GM03348 (cell line): Measurements from ENCODE around the gene TMED4.

Experiments used
- DNase-seq: peaks from one replicate; pipeline ENCODE4 v3.0.0; 2012; ENCODE audit warnings: low spot score

TMED4 gene

DNA sequence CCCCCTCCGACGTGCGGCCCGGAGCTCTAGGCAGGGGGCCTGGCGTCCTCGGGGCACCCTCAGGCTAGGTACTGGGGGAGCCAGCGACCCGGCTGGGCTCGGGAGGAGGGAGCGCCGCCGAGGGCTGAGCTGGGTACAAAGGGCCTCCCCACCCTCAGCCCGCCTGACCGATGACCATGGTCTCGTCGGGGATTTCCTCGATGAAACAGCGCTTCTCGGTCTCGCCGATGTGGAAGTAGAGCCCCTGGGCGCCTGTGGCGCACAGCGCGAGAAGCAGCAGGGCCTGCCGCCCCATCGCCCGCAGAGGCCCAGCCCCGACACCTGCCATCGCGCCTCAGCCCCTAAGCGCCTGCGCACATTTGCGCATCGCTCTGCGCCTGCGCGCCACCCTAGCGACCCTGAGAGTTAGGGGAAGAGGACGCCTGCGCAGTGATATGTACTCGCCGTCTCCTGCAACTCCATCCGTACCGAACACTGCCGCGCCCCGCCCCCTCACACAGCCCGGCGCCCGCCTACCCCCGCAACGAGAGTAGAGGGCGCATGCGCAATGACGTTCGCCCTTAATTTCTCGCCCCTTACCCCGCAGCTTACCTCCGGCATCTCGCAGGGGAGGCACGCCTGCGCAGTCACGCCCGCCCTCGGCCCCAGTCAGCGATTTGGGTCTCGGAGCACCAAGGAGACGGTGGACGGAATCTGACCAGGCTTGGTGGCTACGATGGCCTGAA lies at the start of gene TMED4:
Gene TMED4 (minus strand): TSS at position 353 of the 725 bp plus-strand sequence. CDS start 25 bp downstream, at position 328.
- DNase-seq: peak; percentile 100

DNA sequence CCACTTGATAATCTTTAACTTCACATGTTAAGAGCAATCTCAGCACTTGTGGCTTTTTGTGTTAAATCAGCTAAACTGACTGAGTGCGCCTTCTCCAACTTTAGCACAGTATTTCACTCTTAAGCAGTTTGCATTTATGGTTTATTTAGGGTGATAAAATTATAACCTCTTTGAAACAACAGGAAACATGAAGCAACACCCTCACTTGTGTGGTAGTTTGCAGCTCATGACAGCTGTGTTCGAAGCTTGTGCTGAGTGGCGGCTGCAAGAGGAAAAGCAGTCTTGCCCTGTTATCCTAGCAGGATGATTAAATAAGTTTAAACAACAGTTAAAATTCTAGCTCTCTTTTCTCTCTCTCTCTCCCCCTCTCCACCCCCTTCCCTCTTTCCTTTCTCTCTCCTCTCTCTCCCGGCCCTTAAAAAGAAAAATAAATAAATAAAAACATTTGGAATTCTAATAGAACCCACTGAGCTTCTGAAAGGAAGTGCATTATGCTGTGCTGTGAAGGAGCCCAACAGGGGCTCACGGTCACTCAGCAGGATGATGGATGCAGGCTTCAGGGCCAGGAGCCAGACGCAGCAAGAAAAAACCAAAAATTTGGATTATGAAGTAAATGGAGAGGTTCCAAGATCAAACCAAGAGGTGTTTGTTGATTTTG lies 49.6 kb upstream of the TMED4 start:
- no peak for DNase-seq

DNA sequence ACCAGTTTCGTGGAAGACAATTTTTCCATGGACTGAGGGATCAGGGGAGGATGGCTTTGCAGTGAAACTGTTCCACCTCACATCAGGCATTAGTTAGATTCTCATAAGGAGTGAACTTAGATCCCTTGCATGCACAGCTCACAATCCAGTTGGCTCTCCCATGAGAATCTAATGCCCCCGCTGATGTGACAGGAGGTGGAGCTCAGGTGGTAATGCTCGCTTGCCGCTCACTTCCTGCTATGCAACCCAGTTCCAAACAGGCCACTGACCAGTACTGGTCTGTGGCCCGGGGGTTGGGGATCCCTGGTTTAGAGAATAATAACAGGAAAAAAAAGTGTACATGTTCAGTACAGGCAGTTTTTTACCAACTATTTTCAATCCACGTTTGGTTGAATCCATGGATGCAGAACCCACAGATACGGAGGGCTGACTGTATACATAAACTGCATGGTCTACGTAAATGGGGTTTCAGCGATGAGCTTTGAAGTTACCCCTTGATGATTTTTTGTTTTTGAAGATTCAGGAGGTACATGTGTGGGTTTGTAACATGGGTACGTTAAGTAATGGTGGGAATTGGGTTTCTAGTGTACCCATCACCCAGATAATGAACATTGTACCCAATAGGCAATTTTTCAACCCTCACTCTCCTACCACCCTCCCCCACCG lies 48.9 kb upstream of the TMED4 start:
- DNase-seq: no peak

DNA sequence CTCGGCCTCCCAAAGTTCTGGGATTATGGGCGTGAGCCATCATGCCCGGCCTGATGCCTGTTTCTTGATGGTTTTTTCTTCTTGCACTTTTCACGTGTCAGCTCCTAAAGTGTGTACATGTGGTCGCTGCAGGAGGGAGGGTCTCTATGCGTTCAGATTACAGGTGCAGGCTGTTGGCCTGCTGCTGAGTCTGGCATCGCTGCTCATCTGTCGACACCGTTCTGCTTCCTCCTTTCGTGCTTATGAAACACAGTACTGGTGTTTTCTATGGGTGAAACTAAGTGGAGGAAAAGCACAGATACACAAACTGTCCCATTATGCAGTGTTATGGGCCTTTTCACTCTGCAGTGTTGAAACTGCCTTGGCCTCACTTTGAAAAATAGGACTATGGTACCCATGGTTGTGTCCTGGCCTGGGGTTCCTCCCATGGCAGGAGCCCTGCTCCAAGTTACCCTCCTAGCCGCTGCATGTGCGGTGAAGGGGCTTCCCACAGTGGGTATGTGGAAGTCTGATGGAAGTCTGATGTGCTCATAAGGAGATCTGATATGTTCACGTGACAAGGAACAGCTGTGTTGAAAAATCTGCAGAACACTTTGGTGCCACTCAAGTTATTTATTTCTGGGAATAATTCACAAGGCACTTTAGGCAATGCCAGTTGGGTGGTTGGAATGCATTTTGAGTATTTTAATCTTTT lies 47.9 kb upstream of the TMED4 start:
- DNase-seq: no peak

DNA sequence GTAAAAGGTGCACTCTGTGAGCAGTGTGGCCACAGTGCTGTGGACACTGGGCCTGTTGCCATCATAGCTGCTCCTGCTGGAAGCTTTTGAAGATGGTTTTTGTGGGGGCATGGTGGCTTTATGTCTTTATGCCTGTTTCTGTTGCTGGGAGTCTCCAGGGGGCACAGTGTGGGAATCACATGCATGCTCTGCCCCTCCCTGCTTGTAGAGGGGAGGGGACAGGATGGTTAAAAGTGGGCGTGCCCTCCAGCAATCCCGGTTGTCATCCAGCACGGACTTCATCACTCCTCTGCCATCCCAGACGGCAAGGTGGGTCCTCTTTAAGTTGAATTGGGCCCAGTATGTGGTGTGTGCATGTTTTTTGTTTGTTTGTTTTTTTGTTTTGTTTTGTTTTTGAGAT lies 44.6 kb upstream of the TMED4 start:
- no peak for DNase-seq

DNA sequence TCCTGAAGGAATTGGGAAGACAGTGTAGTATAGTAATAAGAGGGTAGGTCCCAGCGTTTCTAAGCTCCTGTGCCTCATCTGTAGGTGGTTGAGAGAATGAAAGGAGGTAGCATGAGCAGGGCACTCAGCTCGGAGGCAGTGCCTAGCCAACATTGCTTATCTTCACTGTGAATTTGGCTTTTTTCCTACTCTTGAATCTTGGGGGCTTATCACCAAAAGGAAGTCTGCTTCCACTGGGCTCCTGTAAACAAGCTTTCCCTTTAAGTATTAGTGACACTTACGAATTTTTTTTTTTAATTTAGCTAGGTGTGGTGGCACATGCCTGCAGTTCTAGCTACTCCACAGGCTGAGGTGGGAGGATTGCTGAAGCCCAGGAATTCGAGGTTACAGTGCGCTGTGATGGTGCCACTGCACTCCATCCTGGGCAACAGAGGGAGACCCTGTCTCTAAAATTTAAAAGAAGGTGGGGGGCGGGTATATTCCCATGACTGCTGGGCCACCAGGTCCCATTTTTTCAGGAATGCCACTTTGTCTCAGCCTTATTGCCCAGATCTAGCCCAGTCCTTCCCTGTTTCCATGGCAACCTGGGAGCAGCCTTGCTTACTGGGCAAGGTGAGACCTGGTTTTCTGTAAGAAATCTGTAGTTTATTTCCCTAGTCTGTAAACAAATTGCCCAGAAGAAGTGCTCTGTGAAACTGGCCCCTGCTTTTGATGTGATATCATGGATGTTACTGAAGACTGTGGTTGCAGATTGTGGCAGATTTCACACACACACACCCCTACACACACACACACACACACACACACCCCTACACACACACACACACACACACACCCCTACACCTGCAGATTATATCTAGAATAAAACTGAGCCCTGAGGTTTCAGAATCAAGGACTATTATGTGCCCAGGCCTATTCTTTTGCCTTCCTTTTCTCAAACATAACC lies 43.8 kb upstream of the TMED4 start:
- DNase-seq: no peak

DNA sequence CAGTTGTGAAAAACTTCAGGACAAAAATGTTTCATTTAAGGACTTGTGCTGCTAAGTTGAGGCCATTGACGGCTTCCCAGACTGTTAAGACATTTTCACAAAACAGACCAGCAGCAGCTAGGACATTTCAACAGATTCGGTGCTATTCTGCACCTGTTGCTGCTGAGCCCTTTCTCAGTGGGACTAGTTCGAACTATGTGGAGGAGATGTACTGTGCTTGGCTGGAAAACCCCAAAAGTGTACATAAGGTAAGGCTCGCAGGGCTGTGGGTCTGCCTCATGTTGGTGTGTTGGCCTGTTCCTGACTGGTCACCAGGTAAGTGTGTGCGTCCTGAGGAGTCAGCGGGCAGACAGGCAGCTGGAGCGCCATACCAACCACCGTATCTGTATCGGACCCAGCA lies 42.3 kb upstream of the TMED4 start:
- DNase-seq: no peak

DNA sequence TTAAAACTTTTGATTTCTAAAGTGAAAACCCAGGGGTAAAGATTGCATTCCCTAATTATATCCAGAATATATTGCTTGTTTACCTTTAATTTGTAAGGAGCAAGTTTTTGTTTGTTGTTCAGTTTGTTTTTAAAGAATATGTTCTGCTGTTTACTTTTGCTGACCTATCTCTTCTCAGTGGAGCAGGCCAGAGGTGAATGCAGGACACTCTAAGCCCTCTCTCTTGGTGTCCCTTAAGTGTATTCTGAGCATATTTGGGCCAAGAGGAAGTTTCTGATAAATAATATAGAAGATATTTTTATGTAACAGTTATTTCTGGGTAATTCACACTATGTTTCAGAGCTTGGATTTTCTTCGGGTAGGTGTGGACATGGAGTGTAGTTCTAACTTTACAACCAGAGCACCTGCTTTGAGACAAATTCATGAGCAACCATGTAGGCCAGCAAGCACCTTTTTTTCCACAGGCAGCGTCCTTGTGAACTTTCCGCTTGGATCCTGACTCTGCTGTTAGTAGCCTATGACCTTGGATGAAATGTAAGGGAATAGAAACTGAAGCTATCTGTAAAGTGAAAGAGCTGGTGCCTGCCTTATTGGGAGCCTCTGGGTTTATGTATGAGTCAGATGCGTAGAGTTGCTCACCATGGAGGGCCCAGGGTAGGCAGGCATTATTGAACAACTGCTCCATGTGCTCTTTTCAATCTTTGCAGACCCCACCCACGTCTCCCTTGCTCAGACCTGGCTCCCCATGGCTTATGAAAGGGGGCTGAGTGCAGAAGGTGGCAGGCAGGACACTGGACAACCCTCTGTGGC lies 40.5 kb upstream of the TMED4 start:
- DNase-seq: no peak

DNA sequence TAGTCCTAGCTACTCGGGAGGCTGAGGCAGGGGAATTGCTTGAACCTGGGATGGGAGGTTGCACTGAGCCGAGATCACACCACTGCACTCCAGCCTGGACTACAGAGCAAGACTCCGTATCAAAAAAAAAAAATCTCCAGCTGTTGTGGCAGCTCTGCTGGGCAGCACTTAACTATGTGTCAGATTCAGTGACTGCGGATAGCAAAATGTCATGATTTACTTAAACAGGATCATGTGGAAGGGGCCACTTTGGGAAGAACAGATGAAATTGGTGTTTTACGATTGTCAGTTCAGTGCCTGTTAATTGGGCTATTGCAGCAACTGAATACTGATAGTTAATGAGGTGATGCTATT lies 39.7 kb upstream of the TMED4 start:
- DNase-seq: no peak

DNA sequence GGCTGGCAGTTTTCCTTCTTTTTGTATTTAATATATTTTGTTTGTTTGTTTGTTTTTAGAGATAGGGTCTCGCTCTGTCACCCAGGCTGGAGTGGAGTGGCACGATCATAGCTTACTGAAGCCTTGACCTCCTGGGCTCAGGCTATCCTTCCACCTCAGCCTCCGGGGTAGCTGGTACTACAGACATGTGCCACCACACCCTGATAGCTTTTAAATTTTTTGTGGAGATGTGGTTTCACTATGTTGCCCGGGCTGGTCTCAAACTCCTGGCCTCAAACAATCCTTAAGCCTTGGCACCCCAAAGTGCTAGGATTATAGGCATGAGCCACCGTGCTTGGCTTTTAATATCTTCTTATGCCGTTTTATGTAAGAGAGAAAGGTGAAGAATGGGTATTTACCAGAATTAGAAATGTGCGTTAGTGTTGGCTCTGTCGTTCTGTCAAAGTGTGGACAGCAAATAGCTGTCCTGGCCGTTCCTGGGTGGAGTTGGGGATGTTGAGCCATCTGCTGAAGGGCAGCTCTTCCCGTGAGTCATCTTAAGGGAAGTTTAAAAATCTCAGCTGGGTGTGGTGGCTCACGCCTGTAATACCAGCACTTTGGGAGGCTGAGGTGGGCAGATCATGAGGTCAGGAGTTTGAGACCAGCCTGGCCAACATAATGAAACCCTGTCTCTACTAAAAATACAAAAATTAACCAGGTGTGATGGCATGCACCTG lies 39.2 kb upstream of the TMED4 start:
- DNase-seq: peak; percentile 41

DNA sequence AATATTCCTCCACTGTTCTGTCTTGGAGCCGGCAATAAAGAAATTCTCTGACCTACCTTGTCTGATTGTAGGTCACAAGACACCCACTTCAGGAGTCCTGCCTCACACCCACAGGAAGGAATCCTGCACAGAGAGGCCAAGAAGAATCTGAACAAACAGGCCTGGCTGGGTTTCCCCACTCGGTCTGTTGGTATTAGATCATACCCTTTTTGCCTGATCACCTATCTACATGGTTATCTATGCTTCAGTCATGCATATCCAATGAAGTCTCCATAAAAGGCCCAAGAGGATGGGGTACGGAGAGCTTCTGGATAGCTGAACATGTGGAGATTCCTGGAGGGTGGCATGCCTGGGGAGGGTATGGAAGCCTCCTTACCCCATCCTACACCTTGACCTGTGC lies 36.7 kb upstream of the TMED4 start:
- DNase-seq: no peak

DNA sequence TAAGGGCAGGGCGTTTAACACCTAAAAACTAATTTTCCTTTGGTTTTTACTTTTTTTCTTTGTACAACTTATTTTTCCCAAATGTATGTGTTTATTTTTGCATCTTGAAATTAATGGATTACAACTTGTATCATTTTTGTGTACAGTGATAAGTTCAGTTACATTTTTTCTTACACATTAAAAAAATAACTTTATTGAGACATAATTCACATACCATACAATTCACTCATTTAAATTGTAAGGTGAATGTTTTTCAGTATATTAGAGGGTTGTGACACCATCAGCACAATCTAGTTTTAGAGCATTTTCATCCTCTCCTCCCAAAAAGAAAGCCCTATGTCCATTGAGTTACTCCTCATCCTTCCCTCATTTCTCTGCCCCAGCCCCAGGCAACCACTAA lies 36.0 kb upstream of the TMED4 start:
- DNase-seq: no peak

DNA sequence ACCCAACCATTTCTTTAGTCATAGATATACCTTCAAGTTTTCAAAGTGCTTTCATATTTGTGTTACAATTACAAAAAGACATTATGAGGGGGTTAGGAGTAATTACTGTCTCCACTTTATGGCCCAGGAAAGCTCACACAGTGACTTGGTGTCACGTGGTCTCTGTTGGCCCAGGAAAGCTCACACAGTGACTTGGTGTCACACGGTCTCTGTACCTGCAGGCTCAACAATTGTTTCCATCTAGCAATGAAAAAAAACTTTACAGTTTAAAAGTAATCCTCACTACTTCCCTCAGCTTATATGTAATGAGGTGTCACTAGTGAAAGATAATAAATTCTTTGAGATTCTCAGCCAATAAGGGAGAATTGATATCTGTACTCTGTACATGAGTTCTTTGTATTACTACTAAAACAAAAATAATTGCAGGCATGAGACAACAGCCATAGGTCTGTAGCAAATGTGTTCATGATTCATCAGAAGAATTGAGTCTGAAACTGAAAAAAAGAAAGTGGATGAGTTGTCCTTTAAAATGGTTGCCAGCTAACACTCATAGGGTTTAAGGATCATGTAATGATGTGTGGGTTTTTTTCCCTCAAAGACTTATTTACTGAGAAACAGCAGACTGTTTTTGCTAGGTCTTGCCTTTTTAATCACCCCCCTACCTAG lies 35.3 kb upstream of the TMED4 start:
- peak; percentile 53 for DNase-seq

DNA sequence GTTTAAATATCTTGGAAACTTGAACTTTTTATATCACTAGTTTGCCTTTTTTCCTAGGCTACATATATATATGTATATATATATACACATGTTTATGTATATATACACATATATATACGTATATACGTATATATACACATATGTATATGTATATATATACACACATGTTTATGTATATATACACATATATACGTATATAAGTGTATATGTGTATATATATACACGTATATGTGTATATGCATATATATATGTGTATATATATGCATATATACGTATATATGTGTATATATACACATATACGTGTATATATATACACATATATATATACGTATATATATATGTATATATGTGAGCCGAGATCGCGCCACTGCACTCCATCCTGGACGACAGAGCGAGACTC lies 34.5 kb upstream of the TMED4 start:
- no peak for DNase-seq

DNA sequence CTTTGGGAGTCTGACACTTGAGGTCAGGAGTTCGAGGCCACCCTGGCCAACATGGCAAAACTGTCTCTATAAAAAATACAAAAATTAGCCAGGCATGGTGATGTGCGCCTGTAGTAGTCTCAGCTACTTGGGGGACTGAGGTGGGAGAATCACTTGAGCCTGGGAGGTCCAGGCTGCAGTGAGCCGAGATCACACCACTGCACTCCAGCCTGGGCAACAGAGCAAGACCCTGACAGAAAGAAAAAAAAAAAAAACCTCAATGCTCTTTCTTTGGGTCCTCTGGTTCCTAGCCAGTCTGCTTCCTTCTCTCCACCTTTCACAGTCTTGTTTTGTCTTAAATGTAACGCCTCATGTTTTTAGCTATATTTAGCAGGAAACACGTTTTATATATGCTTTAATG lies 33.8 kb upstream of the TMED4 start:
- no peak for DNase-seq

DNA sequence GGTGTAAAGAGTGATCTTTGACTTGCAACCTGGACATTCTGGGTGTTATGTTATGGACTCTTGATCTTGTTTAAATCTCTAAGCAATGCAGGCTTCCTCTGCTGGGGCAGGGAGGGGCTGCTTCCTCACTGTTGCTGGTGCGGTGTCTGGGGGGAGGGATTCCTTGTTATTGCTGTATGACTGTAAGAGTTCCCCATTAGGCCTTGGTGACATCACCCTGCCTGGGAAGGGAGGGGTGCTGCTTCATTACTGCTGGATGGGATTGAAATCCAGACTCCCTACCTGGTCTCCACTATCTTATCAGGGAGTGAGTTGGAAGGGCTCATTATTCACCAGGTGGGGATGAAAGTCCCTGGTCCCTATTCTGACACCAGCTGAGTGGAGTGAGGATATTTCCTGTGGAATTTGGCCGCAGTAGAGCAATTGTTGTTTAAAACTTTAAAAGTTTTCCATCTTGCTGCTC lies 33.1 kb upstream of the TMED4 start:
- DNase-seq: no peak

DNA sequence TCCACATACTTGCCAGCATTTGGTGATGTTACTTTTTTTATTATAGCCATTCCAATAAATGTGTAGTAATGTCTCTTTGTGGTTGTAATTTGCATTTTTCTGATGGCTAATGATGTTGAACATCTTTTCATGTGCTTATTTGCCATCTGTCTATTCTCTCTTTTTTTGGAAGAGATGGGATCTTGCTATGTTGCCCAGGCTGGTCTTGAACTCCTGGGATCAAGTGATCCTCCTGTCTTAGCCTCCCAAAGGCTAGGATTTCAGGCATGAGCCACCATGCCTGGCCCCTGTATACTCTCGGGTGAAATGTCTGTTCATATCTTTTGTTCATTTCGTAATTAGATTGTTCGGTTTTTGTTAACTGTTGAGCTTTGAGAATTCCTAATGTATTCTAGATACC lies 27.8 kb upstream of the TMED4 start:
- DNase-seq: no peak

DNA sequence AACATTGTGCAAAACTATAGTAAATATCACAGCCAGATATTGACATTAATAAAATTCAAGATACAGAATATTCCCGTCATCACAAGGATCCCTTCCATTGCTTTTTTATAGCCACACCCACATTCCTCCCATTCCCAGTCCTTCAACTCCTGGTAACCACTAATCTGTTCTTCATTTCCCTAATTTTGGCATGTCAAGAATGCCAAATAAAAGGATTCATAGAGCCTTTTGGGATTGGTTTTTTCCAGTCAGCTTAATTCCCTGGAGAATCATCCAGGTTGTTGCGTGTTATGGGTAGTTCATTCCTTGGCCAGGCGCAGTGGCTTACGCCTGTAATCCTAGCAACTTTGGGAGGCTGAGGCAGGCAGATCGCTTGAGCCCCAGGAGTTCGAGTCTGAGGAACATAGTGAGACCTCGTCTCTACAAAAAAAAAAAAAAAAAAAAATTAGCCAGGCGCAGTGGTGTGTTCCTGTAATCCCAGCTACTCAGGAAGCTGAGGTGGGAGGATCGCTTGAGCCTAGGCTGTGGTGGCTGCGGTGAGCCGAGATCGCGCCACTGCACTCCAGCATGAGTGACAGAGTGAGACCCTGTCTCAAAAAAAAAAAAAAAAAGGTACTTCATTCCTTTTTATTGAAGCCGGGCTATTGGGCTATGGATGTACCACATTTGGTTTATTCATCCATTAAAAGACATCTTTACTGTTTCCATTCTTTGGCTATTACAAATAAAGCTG lies 27.1 kb upstream of the TMED4 start:
- peak; percentile 67 for DNase-seq
